Stimulated activated memory B cell treated with anti-CD40 and anti-IgM and Interleukin-4, amounts not matched to agents 10 μg/mL and 1 μg/mL and 100 μg/mL, for 72 hours (primary cell): ENCODE results near the gene PRC1.
"Not testable (repeated sequence)": the region's sequence is repeated elsewhere in the genome, so short reads cannot be mapped to it uniquely, and the experiment has no call there.

ENCODE experiments used
- ATAC-seq: fragments of 150-1000 bp; cut with Tn5 transposase; 2 replicates; pipeline ENCODE4 v1.10.0; 2021
- H3K27ac Mint-ChIP-seq: one replicate; pipeline ENCODE4 v1.8.0; 2022; ENCODE audit warnings: mild to moderate bottlenecking, mixed read lengths
- H3K27me3 Mint-ChIP-seq: one replicate; pipeline ENCODE4 v1.8.0; 2022; ENCODE audit warnings: mixed read lengths
- H3K36me3 Mint-ChIP-seq: one replicate; pipeline ENCODE4 v1.8.0; 2022; ENCODE audit warnings: mixed read lengths
- H3K4me1 Mint-ChIP-seq: one replicate; pipeline ENCODE4 v1.8.0; 2022; ENCODE audit warnings: mixed read lengths
- H3K4me3 Mint-ChIP-seq: one replicate; pipeline ENCODE4 v1.8.0; 2022; ENCODE audit warnings: mild to moderate bottlenecking, moderate library complexity, mixed read lengths
- H3K9me3 Mint-ChIP-seq: one replicate; pipeline ENCODE4 v1.8.0; 2022; ENCODE audit warnings: mixed read lengths

Gene PRC1

DNA sequence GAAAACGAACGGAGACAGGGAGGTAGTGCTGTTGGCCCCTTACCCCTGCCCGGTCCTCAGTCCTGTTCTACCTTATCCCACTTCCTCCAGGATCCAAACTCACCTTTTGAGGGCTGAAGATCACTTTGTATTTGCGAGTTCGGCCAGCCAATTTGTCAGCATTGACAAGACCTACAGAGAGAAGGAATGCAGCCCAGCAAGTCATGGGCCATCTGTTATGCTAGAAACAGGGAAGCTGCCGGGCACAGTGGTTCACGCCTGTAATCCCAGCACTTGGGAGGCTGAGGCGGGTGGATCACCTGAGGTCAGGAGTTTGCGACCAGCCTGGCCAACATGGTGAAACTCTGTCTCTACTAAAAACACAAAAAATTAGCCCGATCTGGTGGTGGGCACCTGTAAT is 19.4 kb upstream of the PRC1 start:
- Mint-ChIP-seq H3K4me1 (peaks cover 13% of the 10 kb centered on the region), H3K36me3 (peaks cover 51% of the 10 kb centered on the region)
- ATAC-seq, H3K4me3 Mint-ChIP-seq, H3K27me3 Mint-ChIP-seq, H3K27ac Mint-ChIP-seq, H3K9me3 Mint-ChIP-seq: not testable (repeated sequence)

DNA sequence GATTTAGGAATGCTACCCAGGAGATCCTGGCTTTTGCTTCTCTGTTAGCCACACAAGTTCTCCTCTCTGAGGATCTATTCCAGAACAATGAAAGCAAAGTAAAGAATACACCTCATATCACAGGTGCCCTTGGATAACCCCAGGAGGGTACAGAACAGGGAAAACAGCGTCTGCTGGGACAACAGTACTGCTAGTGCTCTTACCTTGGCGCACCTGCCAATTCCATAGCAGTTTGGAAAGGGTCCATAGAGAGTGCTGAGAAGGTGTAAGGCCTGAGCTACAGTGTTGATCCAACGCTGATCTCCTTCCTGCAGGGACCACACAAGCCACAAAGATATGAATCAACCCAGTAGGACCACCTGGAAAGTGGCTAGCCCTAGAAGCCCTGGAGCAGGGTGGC is 12.9 kb upstream of the PRC1 start:
- ATAC-seq: no peak
- no peaks in the 10 kb centered on the region for H3K27me3 Mint-ChIP-seq
- H3K9me3 Mint-ChIP-seq: no peaks in the 10 kb centered on the region
- no peaks in the 10 kb centered on the region for H3K4me1 Mint-ChIP-seq
- H3K27ac Mint-ChIP-seq: no peak overlapping the region
- H3K4me3 Mint-ChIP-seq: no peak overlapping the region
- H3K36me3 Mint-ChIP-seq: peaks cover 66% of the 10 kb centered on the region

DNA sequence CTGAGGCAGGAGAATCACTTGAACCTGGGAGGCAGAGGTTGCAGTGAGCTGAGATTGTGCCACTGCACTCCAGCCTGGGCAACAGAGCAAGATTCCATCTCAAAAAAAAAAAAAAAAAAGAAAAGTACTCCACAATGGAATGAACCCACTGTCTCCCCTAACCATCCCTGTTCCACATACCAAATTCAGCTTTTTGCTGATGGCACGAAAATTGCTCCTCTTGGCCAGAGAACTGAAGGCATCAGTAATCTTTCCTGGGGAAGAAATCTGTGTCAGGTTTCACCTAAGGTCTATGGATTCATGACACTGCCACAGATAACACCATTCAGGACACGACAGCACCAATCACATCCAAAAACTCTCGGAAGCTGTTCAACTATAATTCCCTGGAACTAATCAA is 6.9 kb upstream of the PRC1 start:
- ATAC-seq: no peak
- Mint-ChIP-seq H3K27ac (no peak overlapping the region), H3K36me3 (peaks cover 71% of the 10 kb centered on the region), H3K9me3 (no peaks in the 10 kb centered on the region), H3K27me3 (no peaks in the 10 kb centered on the region), H3K4me3 (no peak overlapping the region), H3K4me1 (no peaks in the 10 kb centered on the region)

DNA sequence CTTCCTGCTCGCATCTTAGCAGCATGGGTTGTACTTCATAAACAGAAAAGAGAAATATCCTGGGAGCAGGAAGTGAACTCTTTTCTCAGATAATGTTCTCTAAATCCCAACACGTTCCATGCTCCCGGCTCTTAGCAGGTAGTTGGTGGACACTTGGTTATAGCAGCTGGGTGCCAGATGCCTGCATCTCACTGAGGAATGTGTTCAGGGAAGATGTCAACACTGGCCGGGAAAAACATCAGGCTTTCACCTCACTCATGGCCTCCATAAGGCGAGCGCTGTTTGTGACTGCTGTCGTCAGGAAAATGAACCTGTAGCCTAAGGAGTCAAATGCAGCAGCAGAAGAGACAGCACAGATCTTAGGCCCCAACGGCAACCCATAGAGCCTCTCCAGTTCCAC is 4.4 kb upstream of the PRC1 start:
- no peak for ATAC-seq
- Mint-ChIP-seq H3K36me3 (peaks cover 56% of the 10 kb centered on the region), H3K4me3 (no peak overlapping the region), H3K27me3 (no peaks in the 10 kb centered on the region), H3K9me3 (no peaks in the 10 kb centered on the region), H3K4me1 (peaks cover 5% of the 10 kb centered on the region), H3K27ac (no peak overlapping the region)

DNA sequence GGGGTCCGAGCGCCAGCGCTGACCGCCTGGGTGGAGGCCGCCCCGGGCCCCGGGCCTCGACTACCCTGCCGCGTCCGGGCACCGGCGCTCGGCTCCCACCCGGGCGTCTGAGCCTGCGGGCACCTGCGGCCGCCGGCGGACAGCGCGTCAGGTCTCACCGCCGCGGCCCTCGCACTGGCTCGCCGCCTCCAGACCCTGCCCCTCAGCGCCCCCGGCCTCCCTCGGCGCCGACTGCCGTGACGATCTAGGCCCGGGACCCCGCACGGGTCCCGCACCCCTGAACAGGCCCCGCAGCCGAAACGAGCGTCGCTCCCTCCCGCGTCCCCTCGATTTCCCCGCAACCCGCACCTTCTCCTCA is 297 bp downstream of the PRC1 start:
- peak; percentile 52 for ATAC-seq
- H3K27ac Mint-ChIP-seq: peak overlapping the region; percentile 95
- H3K36me3 Mint-ChIP-seq: peaks cover 19% of the 10 kb centered on the region
- no peaks in the 10 kb centered on the region for H3K9me3 Mint-ChIP-seq
- H3K4me1 Mint-ChIP-seq: peaks cover 12% of the 10 kb centered on the region
- no peaks in the 10 kb centered on the region for H3K27me3 Mint-ChIP-seq
- peak overlapping the region; percentile 100 for H3K4me3 Mint-ChIP-seq

DNA sequence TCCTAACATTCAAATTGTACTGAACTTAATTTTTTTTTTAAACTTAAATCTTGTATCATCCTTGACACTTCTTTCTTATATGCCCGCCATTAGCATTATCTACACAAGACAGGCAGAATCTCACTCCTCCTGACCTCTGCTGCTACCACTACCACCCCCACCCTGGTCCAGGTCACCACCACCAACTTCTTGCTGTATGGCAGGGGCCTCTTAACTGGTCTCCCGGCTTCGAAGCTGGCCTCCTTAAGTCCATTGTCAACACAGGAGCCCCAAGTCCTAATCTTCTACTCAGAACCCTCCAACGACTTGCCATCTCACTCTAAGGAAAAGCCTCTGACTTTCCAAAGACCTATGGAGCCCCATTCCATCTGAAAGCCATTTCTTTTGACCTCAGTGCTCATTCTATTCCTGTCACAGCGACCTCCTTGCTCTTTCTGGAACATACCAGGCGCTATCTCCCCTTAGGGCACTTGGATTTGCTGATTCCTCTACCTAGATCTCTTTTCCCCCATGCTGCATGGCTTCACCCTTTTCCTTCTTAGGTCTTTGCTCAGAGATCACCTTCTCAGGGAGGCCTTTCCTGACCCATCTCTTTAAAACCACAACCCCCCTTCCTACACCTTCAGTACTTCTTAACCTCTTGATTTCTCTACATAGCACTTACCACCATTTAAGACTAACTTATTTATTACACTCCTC is 2.6 kb downstream of the PRC1 start:
- no peaks in the 10 kb centered on the region for H3K9me3 Mint-ChIP-seq
- ATAC-seq: no peak
- H3K4me3 Mint-ChIP-seq: no peak overlapping the region
- H3K4me1 Mint-ChIP-seq: peaks cover 33% of the 10 kb centered on the region
- no peaks in the 10 kb centered on the region for H3K36me3 Mint-ChIP-seq
- H3K27me3 Mint-ChIP-seq: no peaks in the 10 kb centered on the region
- H3K27ac Mint-ChIP-seq: no peak overlapping the region

DNA sequence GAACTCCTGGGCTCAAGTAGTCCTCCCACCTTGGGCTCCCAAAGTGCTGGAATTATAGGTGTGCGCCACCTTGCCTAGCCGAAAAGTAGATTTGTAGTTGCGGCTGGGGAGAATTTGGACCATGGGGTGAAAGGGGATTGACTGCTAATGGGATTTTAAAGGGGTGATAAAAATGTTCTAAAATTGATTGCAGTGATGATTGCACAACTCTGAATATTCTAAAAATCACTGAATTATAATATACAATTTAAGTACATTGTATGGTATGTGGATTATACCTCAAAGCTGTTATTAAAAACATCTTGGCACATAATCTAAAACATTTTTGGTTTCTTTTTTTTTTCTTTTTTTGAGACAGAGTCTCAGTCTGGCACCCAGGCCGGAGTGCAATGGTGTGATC is 3.9 kb downstream of the PRC1 start:
- no peaks in the 10 kb centered on the region for H3K27me3 Mint-ChIP-seq
- H3K27ac Mint-ChIP-seq: no peak overlapping the region
- H3K36me3 Mint-ChIP-seq: no peaks in the 10 kb centered on the region
- no peaks in the 10 kb centered on the region for H3K9me3 Mint-ChIP-seq
- H3K4me1 Mint-ChIP-seq: peaks cover 33% of the 10 kb centered on the region
- no peak overlapping the region for H3K4me3 Mint-ChIP-seq
- no peak for ATAC-seq

DNA sequence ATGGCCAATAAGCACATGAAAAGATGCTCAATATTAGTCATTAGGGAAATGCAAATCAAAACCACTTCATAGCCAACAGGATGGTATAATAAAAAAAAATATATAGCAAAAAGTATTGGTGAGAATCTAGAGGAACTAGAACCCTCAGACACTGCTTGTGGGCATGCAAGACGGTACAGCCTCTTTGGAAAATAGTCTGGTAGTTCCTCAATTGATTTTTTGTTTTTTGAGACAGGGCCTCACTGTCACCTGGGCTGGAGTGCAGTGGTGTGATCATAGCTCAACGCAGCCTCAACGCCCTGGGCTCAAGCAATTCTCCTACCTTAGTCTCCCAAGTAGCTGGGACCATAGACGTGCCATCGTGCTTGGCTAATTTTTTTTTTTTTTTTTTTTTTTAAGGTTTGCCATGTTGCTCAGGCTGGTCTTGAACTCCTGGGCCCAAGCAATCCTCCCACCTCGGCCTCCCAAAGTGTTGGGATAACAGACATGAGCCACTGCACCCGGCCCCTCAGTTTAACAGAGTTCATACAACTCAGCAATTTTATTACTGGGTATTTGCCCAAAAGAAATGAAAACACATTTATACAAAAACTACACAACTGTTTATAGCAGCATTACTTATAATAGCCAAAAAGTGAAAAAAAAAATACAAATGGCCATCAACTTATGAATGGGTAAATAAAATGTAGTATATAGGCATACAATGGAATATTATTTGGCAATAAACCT is 5.1 kb downstream of the PRC1 start:
- H3K9me3 Mint-ChIP-seq: no peaks in the 10 kb centered on the region
- peaks cover 29% of the 10 kb centered on the region for H3K4me1 Mint-ChIP-seq
- H3K27me3 Mint-ChIP-seq: no peaks in the 10 kb centered on the region
- peak overlapping the region; percentile 40 for H3K27ac Mint-ChIP-seq
- ATAC-seq: peak; percentile 62
- H3K4me3 Mint-ChIP-seq: no peak overlapping the region
- H3K36me3 Mint-ChIP-seq: no peaks in the 10 kb centered on the region

DNA sequence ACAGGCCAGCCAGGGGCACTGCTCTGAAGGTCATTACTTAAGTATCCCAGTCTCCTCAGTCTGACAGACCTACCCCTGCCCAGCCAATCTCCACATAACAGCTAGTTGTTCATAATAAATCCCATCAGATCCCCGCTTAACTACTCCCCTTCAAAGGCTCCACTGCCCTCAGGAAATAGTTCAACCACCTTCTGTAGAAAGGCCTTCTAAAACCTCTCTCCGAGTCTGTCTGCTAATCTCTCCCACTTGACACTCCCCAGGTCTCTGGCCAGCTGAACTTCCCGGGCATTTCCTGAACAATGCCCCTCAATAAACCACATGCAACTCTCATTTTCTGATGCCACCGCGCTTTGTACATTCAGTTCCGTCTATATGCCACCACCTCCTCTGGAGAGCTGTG is 6.0 kb downstream of the PRC1 start:
- Mint-ChIP-seq H3K4me3 (peak overlapping the region; percentile 13), H3K27ac (peak overlapping the region; percentile 40), H3K27me3 (no peaks in the 10 kb centered on the region), H3K36me3 (no peaks in the 10 kb centered on the region), H3K9me3 (no peaks in the 10 kb centered on the region), H3K4me1 (peaks cover 33% of the 10 kb centered on the region)
- ATAC-seq: no peak

DNA sequence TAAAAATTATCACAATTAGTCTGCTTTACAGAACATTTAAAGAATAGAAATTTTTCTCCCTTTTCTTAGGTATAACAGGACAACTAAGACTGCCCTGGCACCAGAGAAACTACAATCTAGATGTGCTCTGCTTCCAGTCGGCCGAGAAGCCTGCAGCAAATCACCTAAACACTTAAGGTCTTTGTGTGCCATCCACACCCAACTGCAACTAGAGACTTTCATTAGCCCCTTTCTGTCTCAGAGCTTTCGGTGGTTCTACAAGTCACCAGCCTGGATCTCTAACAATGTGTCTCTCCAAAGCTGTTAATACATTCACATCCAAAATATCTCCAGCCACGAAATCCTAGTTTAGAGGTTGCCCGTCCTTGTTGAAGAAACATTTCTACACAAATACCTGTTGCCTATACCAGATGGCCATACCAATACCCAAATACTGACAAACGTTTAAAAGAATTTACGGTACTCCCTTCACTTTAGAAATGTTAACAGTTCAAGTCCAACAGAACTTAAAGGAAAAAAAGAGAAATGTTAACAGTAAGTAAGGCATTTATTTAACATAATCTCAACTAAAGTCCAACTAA is 6.7 kb downstream of the PRC1 start:
- Mint-ChIP-seq H3K36me3 (no peaks in the 10 kb centered on the region), H3K9me3 (no peaks in the 10 kb centered on the region), H3K27ac (peak overlapping the region; percentile 40), H3K27me3 (no peaks in the 10 kb centered on the region), H3K4me1 (peaks cover 36% of the 10 kb centered on the region), H3K4me3 (no peak overlapping the region)
- ATAC-seq: no peak

DNA sequence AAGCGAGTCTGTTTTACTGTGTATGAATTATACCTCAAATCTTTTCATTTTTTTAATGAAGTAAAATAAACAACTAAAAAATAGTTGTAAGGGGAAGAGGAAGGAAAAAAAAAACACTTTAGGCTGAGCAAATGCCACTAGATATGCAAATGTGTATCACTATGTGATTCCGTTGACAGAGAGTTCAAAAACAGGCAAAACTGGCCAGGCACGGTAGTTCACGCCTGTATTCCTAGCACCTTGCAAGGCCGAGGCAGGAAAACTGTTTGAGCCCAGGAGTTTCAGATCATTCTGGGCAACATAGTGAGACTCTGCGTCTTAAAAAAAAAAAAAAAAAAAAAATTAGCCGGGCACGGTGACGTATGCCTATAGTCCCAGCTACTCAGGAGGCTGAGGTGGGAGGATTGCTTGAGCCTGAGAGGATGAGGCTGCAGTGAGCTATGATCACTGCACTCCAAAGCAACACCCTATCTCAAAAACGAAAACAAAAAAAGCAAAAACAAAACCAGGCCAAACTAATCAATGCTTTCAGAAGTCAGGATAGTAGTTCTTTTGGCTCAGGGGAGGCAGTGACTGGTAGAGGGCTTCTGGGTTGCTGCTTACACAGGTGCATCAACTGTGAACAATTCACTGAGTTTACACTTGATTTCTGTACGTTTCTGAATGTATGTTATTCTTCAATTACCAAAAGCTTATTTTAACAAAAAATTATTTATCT is 7.4 kb downstream of the PRC1 start:
- peaks cover 39% of the 10 kb centered on the region for H3K4me1 Mint-ChIP-seq
- no peaks in the 10 kb centered on the region for H3K9me3 Mint-ChIP-seq
- H3K27me3 Mint-ChIP-seq: no peaks in the 10 kb centered on the region
- H3K27ac Mint-ChIP-seq: peak overlapping the region; percentile 40
- ATAC-seq: no peak
- H3K36me3 Mint-ChIP-seq: no peaks in the 10 kb centered on the region
- H3K4me3 Mint-ChIP-seq: no peak overlapping the region

DNA sequence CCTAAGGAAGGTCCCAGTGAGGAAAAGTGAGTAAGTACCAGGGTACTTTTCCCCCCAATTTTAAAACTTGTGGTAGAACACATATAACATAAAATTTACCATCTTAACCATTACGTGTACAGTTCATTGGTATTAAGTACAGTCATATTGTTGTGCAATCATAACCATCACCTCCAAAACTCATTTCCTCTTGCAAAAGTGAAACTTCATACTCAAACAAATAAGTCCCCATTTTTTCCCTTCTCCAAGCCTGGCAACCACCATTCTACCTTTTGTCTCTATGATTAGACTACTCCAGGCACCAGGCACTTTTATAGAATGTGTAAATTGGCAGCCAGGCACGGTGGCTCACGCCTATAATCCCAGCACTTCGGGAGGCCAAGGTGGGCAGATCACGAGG is 12.2 kb downstream of the PRC1 start:
- H3K4me1 Mint-ChIP-seq: peaks cover 33% of the 10 kb centered on the region
- H3K27ac Mint-ChIP-seq: peak overlapping the region; percentile 84
- ATAC-seq: peak; percentile 80
- no peaks in the 10 kb centered on the region for H3K27me3 Mint-ChIP-seq
- peak overlapping the region; percentile 42 for H3K4me3 Mint-ChIP-seq
- no peaks in the 10 kb centered on the region for H3K9me3 Mint-ChIP-seq
- H3K36me3 Mint-ChIP-seq: peaks cover 16% of the 10 kb centered on the region

DNA sequence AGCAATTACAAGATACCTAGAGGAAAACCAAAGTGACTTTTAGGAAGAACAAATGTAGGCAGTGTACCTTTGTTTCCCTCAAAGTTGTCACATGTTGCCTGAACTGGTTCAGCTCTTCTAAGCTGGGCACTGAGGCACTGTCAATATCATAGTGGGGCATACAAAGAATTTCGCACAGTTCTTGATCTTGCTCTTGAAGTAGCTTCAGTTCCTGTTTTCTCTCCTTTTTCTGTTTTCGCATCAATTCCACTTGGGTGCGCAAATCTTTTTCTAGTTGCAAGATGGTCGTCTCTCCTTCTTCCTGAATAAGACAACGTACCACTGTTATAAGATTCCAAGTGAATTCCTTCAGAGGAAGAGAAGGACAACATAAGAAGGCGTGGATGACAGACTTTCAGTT is 12.7 kb downstream of the PRC1 start:
- H3K27ac Mint-ChIP-seq: peak overlapping the region; percentile 84

DNA sequence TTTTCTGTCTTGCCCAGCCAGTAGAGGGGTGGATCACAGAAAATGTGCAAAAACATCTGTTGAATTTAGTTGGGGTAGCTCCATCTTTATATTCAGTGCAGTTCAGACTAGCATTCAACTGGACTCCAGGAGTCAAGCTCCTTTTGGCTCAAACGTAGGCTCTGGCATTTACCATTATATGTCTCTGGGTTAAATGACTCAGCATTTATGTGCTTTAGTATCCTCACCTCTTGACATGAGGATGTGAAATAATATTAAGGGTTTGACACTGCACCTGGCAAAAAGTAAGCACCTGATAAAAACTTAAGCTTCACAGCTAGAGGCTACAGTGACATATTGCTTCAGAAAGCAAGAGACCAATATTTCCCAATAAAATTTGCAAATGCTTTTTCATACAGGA is 14.8 kb downstream of the PRC1 start:
- Mint-ChIP-seq H3K9me3 (no peaks in the 10 kb centered on the region), H3K4me1 (peaks cover 29% of the 10 kb centered on the region), H3K4me3 (no peak overlapping the region), H3K36me3 (peaks cover 24% of the 10 kb centered on the region), H3K27me3 (no peaks in the 10 kb centered on the region), H3K27ac (no peak overlapping the region)
- no peak for ATAC-seq

More for the DNA sequence above, 12.7 kb downstream of the PRC1 start:
- Mint-ChIP-seq H3K4me1 (peaks cover 29% of the 10 kb centered on the region), H3K27me3 (no peaks in the 10 kb centered on the region), H3K36me3 (peaks cover 16% of the 10 kb centered on the region), H3K9me3 (no peaks in the 10 kb centered on the region), H3K4me3 (peak overlapping the region; percentile 42)
- peak; percentile 94 for ATAC-seq

DNA sequence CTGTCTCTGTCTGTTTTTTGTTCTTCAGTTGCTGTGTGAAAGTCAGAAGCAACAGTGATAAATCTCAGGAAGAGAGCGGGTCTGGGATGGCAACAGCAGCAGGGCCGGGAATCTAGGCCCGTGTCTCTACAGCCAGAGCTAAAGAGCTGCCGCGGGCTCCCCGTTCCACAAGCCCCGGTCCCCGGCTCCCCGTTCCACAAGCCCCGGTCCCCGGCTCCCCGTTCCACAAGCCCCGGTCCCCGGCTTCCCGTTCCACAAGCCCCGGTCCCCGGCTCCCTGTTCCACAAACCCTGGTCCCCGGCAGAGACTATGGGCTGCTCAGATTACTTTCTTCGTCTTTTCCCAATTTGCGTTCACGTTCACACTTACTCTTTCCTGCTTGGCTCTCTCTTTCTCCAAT is 20.1 kb downstream of the PRC1 start:
- no peak overlapping the region for H3K4me3 Mint-ChIP-seq
- H3K9me3 Mint-ChIP-seq: no peaks in the 10 kb centered on the region
- H3K27me3 Mint-ChIP-seq: no peaks in the 10 kb centered on the region
- peaks cover 2% of the 10 kb centered on the region for H3K4me1 Mint-ChIP-seq
- peaks cover 31% of the 10 kb centered on the region for H3K36me3 Mint-ChIP-seq
- no peak for ATAC-seq
- no peak overlapping the region for H3K27ac Mint-ChIP-seq
